Neural cell (in vitro differentiated cells): ENCODE data around the gene WDR31. TPM values are rescaled to one million over a fixed set of nuclear protein-coding genes. Genes with fewer than 3 reads are reported as not detected.
A peak's percentile ranks its signal among the peaks of the same experiment; 100 is the strongest.

Experiments
- H2AFZ ChIP-seq: fragments of 200-600, 300-800 bp; sonication (generic), shearing (Covaris generic); 2 replicates; pipeline ENCODE4 v1.6.0; 2014; ENCODE audit warnings: low read depth, mild to moderate bottlenecking, antibody characterized with exemption, low read length, moderate library complexity
- H3F3A ChIP-seq: fragments of 200-600 bp; shearing (Covaris generic); 2 replicates; pipeline ENCODE4 v1.6.1; 2016; ENCODE audit warnings: mild to moderate bottlenecking, moderate library complexity, mixed read lengths, antibody characterized with exemption, low read length; ENCODE audit not compliant: insufficient read depth, poor library complexity, severe bottlenecking
- H3K27ac ChIP-seq: fragments of 200-600, 300-800 bp; sonication (generic), shearing (Covaris generic); 2 replicates; pipeline ENCODE4 v1.5.1; 2014; ENCODE audit warnings: mild to moderate bottlenecking, low read length, moderate library complexity
- H3K27me3 ChIP-seq: fragments of 300-800, 200-600 bp; sonication (generic), shearing (Covaris generic); 2 replicates; pipeline ENCODE4 v1.6.0; 2014; ENCODE audit warnings: mild to moderate bottlenecking, low read depth, low read length, moderate library complexity; ENCODE audit not compliant: insufficient read depth
- H3K36me3 ChIP-seq: fragments of 300-800, 200-600 bp; sonication (generic), shearing (Covaris generic); 2 replicates; pipeline ENCODE4 v1.5.1; 2014; ENCODE audit warnings: mild to moderate bottlenecking, antibody characterized with exemption, low read length, moderate library complexity; ENCODE audit not compliant: insufficient read depth
- H3K4me2 ChIP-seq: fragments of 300-800, 200-600 bp; sonication (generic), shearing (Covaris generic); 2 replicates; pipeline ENCODE4 v1.6.0; 2014; ENCODE audit warnings: mild to moderate bottlenecking, low read length
- H3K4me3 ChIP-seq: fragments of 300-800, 200-600 bp; sonication (generic), shearing (Covaris generic); 2 replicates; pipeline ENCODE4 v1.5.1; 2014; ENCODE audit warnings: mild to moderate bottlenecking, low read length, moderate library complexity
- H3K79me2 ChIP-seq: fragments of 200-600 bp; shearing (Covaris generic); replicated peaks from 2 replicates; pipeline ENCODE4 v1.6.0; 2014; ENCODE audit warnings: mild to moderate bottlenecking, low read length, moderate library complexity; ENCODE audit not compliant: insufficient read depth
- H3K9ac ChIP-seq: fragments of 300-800, 200-600 bp; sonication (generic), shearing (Covaris generic); 2 replicates; pipeline ENCODE4 v1.6.1; 2016; ENCODE audit warnings: mild to moderate bottlenecking, low read length, mixed read lengths
- H3K9me2 ChIP-seq: fragments of 200-600 bp; shearing (Covaris generic); 2 replicates; pipeline ENCODE4 v1.6.1; 2016; ENCODE audit warnings: mild to moderate bottlenecking, low read length, mixed read lengths; ENCODE audit not compliant: insufficient read depth
- H3K9me3 ChIP-seq: fragments of 200-600, 300-800 bp; sonication (generic), shearing (Covaris generic); 2 replicates; pipeline ENCODE4 v1.6.1; 2016; ENCODE audit warnings: mild to moderate bottlenecking, mixed run types, low read length, moderate library complexity, mixed read lengths
- H4K20me1 ChIP-seq: fragments of 200-600 bp; shearing (Covaris generic); 2 replicates; pipeline ENCODE4 v1.6.1; 2016; ENCODE audit warnings: mild to moderate bottlenecking, mixed run types; ENCODE audit not compliant: insufficient read depth
- CTCF ChIP-seq: fragments of 450-650 bp; IDR thresholded peaks from 2 replicates; pipeline ENCODE4 v1.5.1; 2014; ENCODE audit warnings: antibody characterized with exemption, mild to moderate bottlenecking, moderate library complexity; ENCODE audit not compliant: poor library complexity, severe bottlenecking
- EP300 ChIP-seq: fragments of 450-650 bp; conservative IDR thresholded peaks from 2 replicates; pipeline ENCODE4 v1.6.1; 2014; ENCODE audit warnings: antibody characterized with exemption, mild to moderate bottlenecking, moderate library complexity; ENCODE audit not compliant: poor library complexity, severe bottlenecking
- EZH2 ChIP-seq: fragments of 200-600, 300-800 bp; shearing (Covaris generic), sonication (generic); IDR thresholded peaks from 2 replicates; pipeline ENCODE4 v1.6.1; 2014; ENCODE audit warnings: antibody characterized with exemption, low read length, borderline replicate concordance, mild to moderate bottlenecking; ENCODE audit not compliant: insufficient read depth, poor library complexity, severe bottlenecking
- MXI1 ChIP-seq: fragments of 450-650 bp; conservative IDR thresholded peaks from 2 replicates; pipeline ENCODE4 v1.6.1; 2014; ENCODE audit warnings: antibody characterized with exemption, mild to moderate bottlenecking; ENCODE audit not compliant: poor library complexity, severe bottlenecking
- POLR2AphosphoS5 ChIP-seq: IDR thresholded peaks from 2 replicates; pipeline ENCODE4 v1.6.1; 2012
- RAD21 ChIP-seq: fragments of 450-650 bp; conservative IDR thresholded peaks from 2 replicates; pipeline ENCODE4 v1.6.1; 2014; ENCODE audit warnings: antibody characterized with exemption, mild to moderate bottlenecking, moderate library complexity
- REST ChIP-seq: IDR thresholded peaks from 2 replicates; pipeline ENCODE4 v1.6.1; 2012; ENCODE audit warnings: borderline replicate concordance
- SMC3 ChIP-seq: fragments of 450-650 bp; conservative IDR thresholded peaks from 2 replicates; pipeline ENCODE4 v1.6.1; 2014; ENCODE audit warnings: antibody characterized with exemption, mild to moderate bottlenecking, moderate library complexity; ENCODE audit not compliant: poor library complexity
- TAF1 ChIP-seq: IDR thresholded peaks from 2 replicates; pipeline ENCODE4 v1.6.1; 2012; ENCODE audit warnings: low read depth
- polyA plus RNA-seq: library from polyadenylated mRNA; depleted of rRNA; stranded (reverse); fragments of >200 nt; gene quantifications from 2 replicates; pipeline ENCODE4 v1.2.3, GENCODE V29; 2014

The WDR31 gene
- polyA plus RNA-seq, 1 donor from 2014 or later = 0.59 TPM

- TF ChIP-seq EP300 = no peak
- TF ChIP-seq CTCF = peak; percentile 86
- peak; percentile 39 for TF ChIP-seq REST
- TF ChIP-seq SMC3 = peak; percentile 71
- no peak for TF ChIP-seq EZH2
- TF ChIP-seq POLR2AphosphoS5 = peak; percentile 26
- peak; percentile 75 for TF ChIP-seq RAD21
- no peak for TF ChIP-seq TAF1
- TF ChIP-seq MXI1 = no peak
- Histone ChIP-seq H3K36me3 (no peaks in the 10 kb centered on the region), H3K9ac (peak overlapping the region; percentile 87), H3K79me2 (peaks cover 22% of the 10 kb centered on the region), H3K9me2 (no peaks in the 10 kb centered on the region), H3K4me2 (peak overlapping the region; percentile 76), H3K27me3 (no peaks in the 10 kb centered on the region), H4K20me1 (no peaks in the 10 kb centered on the region), H2AFZ (peak overlapping the region; percentile 93), H3K4me3 (peak overlapping the region; percentile 85), H3K27ac (peak overlapping the region; percentile 96), H3K9me3 (no peaks in the 10 kb centered on the region), H3F3A (no peaks in the 10 kb centered on the region)
These were observed 65.5 kb downstream of the WDR31 start for GRCh38 chr9:113274474-113275156.

- Histone ChIP-seq H3K4me2 (no peak overlapping the region), H3F3A (no peaks in the 10 kb centered on the region), H3K9ac (no peak overlapping the region), H3K36me3 (no peaks in the 10 kb centered on the region), H4K20me1 (no peaks in the 10 kb centered on the region), H3K79me2 (peaks cover 10% of the 10 kb centered on the region), H3K9me3 (no peaks in the 10 kb centered on the region), H3K27me3 (no peaks in the 10 kb centered on the region), H3K27ac (no peak overlapping the region), H2AFZ (no peak overlapping the region), H3K9me2 (no peaks in the 10 kb centered on the region), H3K4me3 (no peak overlapping the region)
- TF ChIP-seq SMC3 = no peak
- no peak for TF ChIP-seq TAF1
- TF ChIP-seq MXI1 = no peak
- no peak for TF ChIP-seq EP300
- no peak for TF ChIP-seq POLR2AphosphoS5
- no peak for TF ChIP-seq EZH2
- TF ChIP-seq RAD21 = no peak
- no peak for TF ChIP-seq REST
These were observed 70.2 kb downstream of the WDR31 start for GRCh38 chr9:113269871-113270270.
